HepG2 (cell line): Measurements from ENCODE around the gene MEMO1. TPM values are rescaled to one million over a fixed set of nuclear protein-coding genes. Genes with fewer than 3 reads are reported as not detected.

ENCODE experiments used
- ATAC-seq: fragments of 200-7000 bp; cut with Tn5 transposase; 3 replicates; pipeline ENCODE4 v1.9.1; 2020; ENCODE audit warnings: mild to moderate bottlenecking, moderate library complexity
- BruUV-seq: library from RNA; stranded (reverse); fragments of 400-500 nt; replicated peaks from 2 replicates; lab custom pipeline; 2021; lab: Mats Ljungman, UMichigan
- CTCF ChIA-PET: fragments of 300-600 bp; formaldehyde crosslinking; extraction: SDS; loops from one replicate; lab custom pipeline; 2021; ENCODE audit warnings: low total read pairs, inconsistent platforms, low intra/inter-chr PET ratio; lab: Yijun Ruan, JAX
- POLR2A ChIA-PET: fragments of 350-600 bp; sonication (Branson Sonifier 250); formaldehyde crosslinking; loops from one replicate; lab custom pipeline; 2020; ENCODE audit warnings: antibody characterized with exemption, inconsistent platforms; lab: Yijun Ruan, JAX
- DNase-seq: peaks from one replicate; pipeline ENCODE4 v3.0.0-alpha.2; 2015; ENCODE audit warnings: low spot score
- FAIRE-seq: peaks from 3 replicates; lab custom pipeline; 2011; peaks lifted over from hg19 to GRCh38; lab: Jason Lieb, UNC
- H2AFZ ChIP-seq: one replicate; pipeline ENCODE4 v1.6.1; 2011; ENCODE audit warnings: low read length, inconsistent platforms
- H3K27ac ChIP-seq: fragments of 300-600 bp; 3 replicates; pipeline ENCODE4 v1.8.0; 2011; ENCODE audit warnings: mixed run types, mild to moderate bottlenecking, mixed read lengths, low read length, inconsistent platforms; ENCODE audit not compliant: insufficient read depth; ENCODE audit errors: extremely low read length
- H3K27me3 ChIP-seq, 2 experiments: fragments of 200-600 bp in 1 of 2; 2 replicates in 1 of 2; 3 replicates in 1 of 2; pipeline versions ENCODE4 v1.6.0 to v1.8.0; 2011; ENCODE audit warnings: low read length in 2 of 2, mild to moderate bottlenecking in 2 of 2, moderate library complexity in 2 of 2, inconsistent platforms in 1 of 2; ENCODE audit not compliant: insufficient read depth in 2 of 2, control insufficient read depth in 1 of 2
- H3K36me3 ChIP-seq, 2 experiments: fragments of 200-600 bp in 1 of 2; replicated peaks in 1 of 2; 2 replicates in 1 of 2; 3 replicates in 1 of 2; pipeline versions ENCODE4 v1.5.1 to v1.8.0; 2011; ENCODE audit warnings: low read length in 2 of 2, inconsistent platforms in 1 of 2; ENCODE audit not compliant: insufficient read depth in 2 of 2, control insufficient read depth in 1 of 2
- H3K4me1 ChIP-seq: 2 replicates; pipeline ENCODE4 v1.5.1; 2012; ENCODE audit warnings: low read length, inconsistent platforms; ENCODE audit not compliant: insufficient read depth
- H3K4me2 ChIP-seq: 2 replicates; pipeline ENCODE4 v1.6.0; 2011; ENCODE audit warnings: low read depth, low read length, inconsistent platforms
- H3K4me3 ChIP-seq, 3 experiments: fragments of 200-600 bp in 1 of 3; sonication (generic), shearing (Covaris generic) in 1 of 3; replicated peaks in 1 of 3; 2 replicates each; pipeline ENCODE4 v1.5.1; 2011 to 2016; ENCODE audit warnings: low read length in 3 of 3, inconsistent platforms in 2 of 3, low read depth in 2 of 3, mild to moderate bottlenecking in 2 of 3, control low read depth in 1 of 3, mixed read lengths in 1 of 3; ENCODE audit not compliant: insufficient read depth in 1 of 3
- H3K79me2 ChIP-seq: one replicate; pipeline ENCODE4 v1.6.1; 2011; ENCODE audit warnings: low read length, inconsistent platforms; ENCODE audit not compliant: insufficient read depth
- H3K9ac ChIP-seq: 2 replicates; pipeline ENCODE4 v1.6.0; 2011; ENCODE audit warnings: mild to moderate bottlenecking, low read depth, low read length, inconsistent platforms; ENCODE audit not compliant: insufficient read depth
- H3K9me3 ChIP-seq: 2 replicates; pipeline ENCODE4 v1.5.1; 2012; ENCODE audit warnings: mild to moderate bottlenecking, low read length
- H4K20me1 ChIP-seq: 2 replicates; pipeline ENCODE4 v1.6.0; 2011; ENCODE audit warnings: inconsistent platforms, mild to moderate bottlenecking, low read length, moderate library complexity; ENCODE audit not compliant: insufficient read depth
- BRCA1 ChIP-seq: sonication (generic); formaldehyde crosslinking; IDR thresholded peaks from 2 replicates; pipeline ENCODE4 v1.4.0; 2020; ENCODE audit warnings: missing genetic modification reagents
- HOXD1 ChIP-seq: sonication (generic); formaldehyde crosslinking; IDR thresholded peaks from 2 replicates; pipeline ENCODE4 v1.5.0; 2020; ENCODE audit warnings: missing genetic modification reagents
- SNAPC4 ChIP-seq: sonication (generic); formaldehyde crosslinking; IDR thresholded peaks from 2 replicates; pipeline ENCODE4 v1.4.0; 2020; ENCODE audit warnings: mild to moderate bottlenecking, missing genetic modification reagents
- TOE1 ChIP-seq: sonication (generic); formaldehyde crosslinking; IDR thresholded peaks from 2 replicates; pipeline ENCODE4 v1.4.0; 2020; ENCODE audit warnings: mild to moderate bottlenecking, missing genetic modification reagents
- ZBTB42 ChIP-seq: sonication (generic); formaldehyde crosslinking; IDR thresholded peaks from 2 replicates; pipeline ENCODE4 v1.5.0; 2020; ENCODE audit warnings: mild to moderate bottlenecking, missing genetic modification reagents
- ZNF484 ChIP-seq: sonication (generic); formaldehyde crosslinking; IDR thresholded peaks from 2 replicates; pipeline ENCODE4 v1.5.1; 2020; ENCODE audit warnings: mild to moderate bottlenecking, low read depth, missing genetic modification reagents, borderline replicate concordance
- ZNF557 ChIP-seq: sonication (generic); formaldehyde crosslinking; IDR thresholded peaks from 2 replicates; pipeline ENCODE4 v1.4.0; 2020; ENCODE audit warnings: missing genetic modification reagents
- ZNF576 ChIP-seq: sonication (generic); formaldehyde crosslinking; IDR thresholded peaks from 2 replicates; pipeline ENCODE4 v1.4.0; 2020; ENCODE audit warnings: mild to moderate bottlenecking, missing genetic modification reagents
- WGBS: methylation state at CpG from one replicate; pipeline ENCODE4 v1.1.6; 2017; ENCODE audit warnings: low lambda C conversion rate; 5-methylcytosine and 5-hydroxymethylcytosine counted together
- in situ Hi-C: cut with HindIII; loops from 2 replicates; pipeline ENCODE4 v1.10.0; 2017; ENCODE audit warnings: low pct_unique_long_range_greater_than_20kb; ENCODE audit not compliant: extremely low pct_ligation_motif_present
- intact Hi-C: fragments of 100-400 bp; cut with micrococcal nuclease; formaldehyde crosslinking; loops from one replicate; pipeline ENCODE4 v1.10.0; 2022; ENCODE audit not compliant: unreplicated experiment
- polyA plus RNA-seq, 8 experiments: library from polyadenylated mRNA; depleted of rRNA in 3 of 8; stranded (reverse) in 7 of 8; unstranded in 1 of 8; fragments of >200 nt; fragmentation: Illumina TruSeq in 4 of 8; extraction: Trizol in 4 of 8; gene quantifications; 2 replicates each; pipeline versions ENCODE4 v1.2.1 to v1.2.3, GENCODE V29; 2011 to 2016; ENCODE audit warnings: low read depth in 4 of 8, missing spikeins in 1 of 8, mixed read lengths in 1 of 8; ENCODE audit not compliant: insufficient read depth in 1 of 8
- total RNA-seq, 5 experiments: library from RNA; depleted of rRNA; stranded (reverse); fragments of >200 nt; fragmentation: Illumina TruSeq; extraction: Trizol; gene quantifications; 2 replicates each; pipeline ENCODE4 v1.2.3, GENCODE V29; 2016; ENCODE audit warnings: low read depth in 1 of 5
- TF ChIP-seq, protein P1 (sequence below): sonication (generic); formaldehyde crosslinking; IDR thresholded peaks from 2 replicates; pipeline ENCODE4 v1.4.0; 2020; ENCODE audit warnings: missing genetic modification reagents
- TF ChIP-seq, protein P2 (sequence below): sonication (generic); formaldehyde crosslinking; IDR thresholded peaks from 2 replicates; pipeline ENCODE4 v1.8.1; 2023; ENCODE audit warnings: missing genetic modification reagents, mild to moderate bottlenecking, borderline replicate concordance
- TF ChIP-seq, protein P3 (sequence below): IDR thresholded peaks from 2 replicates; pipeline ENCODE4 v1.6.1; 2016; ENCODE audit warnings: control low read depth

Gene MEMO1
- total and polyA plus RNA-seq, 2 of the 13 experiments (the other 11 are each of a cell fraction or from before 2014, with no cell fraction given), result 69.8 to 81.6 TPM

DNA sequence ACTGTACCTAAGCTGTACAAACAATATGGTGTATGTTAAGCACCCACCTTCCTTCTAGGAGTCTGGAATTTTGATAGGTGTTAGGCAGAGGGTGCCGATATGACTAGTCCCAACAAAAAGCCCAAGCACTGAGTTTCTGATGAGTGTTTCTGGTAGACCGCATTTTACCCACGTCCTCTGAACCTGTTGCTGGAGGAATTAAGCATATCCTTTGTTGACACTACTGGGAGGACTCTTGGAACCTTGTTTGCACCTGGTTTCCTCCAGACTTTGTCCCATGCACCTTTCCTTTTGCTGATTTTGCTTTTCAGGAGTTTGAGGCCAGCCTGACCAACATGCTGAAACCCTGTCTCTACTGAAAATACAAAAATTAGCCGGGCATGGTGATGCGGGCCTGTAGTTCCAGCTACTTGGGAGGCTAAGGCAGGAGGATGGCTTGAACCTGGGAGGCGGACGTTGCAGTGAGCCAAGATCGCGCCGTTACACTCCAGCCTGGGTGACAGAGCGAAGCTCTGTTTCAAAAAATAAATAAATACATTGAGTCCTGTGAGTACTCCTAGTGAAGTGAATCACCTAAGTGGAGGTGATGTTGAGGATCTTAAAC, 41.1 kb upstream of the MEMO1 start:
- 45% methylated on average over 11 of the region's 11 CpGs for WGBS
- CTCF ChIA-PET, result no interaction called here
- TF ChIP-seq BRCA1 (CRISPR knock-in tag), result no peak
- no peak for TF ChIP-seq TOE1
- TF ChIP-seq ZBTB42 (CRISPR knock-in tag), result no peak
- TF ChIP-seq ZNF484 (CRISPR knock-in tag), result no peak
- TF ChIP-seq, protein P1, sequence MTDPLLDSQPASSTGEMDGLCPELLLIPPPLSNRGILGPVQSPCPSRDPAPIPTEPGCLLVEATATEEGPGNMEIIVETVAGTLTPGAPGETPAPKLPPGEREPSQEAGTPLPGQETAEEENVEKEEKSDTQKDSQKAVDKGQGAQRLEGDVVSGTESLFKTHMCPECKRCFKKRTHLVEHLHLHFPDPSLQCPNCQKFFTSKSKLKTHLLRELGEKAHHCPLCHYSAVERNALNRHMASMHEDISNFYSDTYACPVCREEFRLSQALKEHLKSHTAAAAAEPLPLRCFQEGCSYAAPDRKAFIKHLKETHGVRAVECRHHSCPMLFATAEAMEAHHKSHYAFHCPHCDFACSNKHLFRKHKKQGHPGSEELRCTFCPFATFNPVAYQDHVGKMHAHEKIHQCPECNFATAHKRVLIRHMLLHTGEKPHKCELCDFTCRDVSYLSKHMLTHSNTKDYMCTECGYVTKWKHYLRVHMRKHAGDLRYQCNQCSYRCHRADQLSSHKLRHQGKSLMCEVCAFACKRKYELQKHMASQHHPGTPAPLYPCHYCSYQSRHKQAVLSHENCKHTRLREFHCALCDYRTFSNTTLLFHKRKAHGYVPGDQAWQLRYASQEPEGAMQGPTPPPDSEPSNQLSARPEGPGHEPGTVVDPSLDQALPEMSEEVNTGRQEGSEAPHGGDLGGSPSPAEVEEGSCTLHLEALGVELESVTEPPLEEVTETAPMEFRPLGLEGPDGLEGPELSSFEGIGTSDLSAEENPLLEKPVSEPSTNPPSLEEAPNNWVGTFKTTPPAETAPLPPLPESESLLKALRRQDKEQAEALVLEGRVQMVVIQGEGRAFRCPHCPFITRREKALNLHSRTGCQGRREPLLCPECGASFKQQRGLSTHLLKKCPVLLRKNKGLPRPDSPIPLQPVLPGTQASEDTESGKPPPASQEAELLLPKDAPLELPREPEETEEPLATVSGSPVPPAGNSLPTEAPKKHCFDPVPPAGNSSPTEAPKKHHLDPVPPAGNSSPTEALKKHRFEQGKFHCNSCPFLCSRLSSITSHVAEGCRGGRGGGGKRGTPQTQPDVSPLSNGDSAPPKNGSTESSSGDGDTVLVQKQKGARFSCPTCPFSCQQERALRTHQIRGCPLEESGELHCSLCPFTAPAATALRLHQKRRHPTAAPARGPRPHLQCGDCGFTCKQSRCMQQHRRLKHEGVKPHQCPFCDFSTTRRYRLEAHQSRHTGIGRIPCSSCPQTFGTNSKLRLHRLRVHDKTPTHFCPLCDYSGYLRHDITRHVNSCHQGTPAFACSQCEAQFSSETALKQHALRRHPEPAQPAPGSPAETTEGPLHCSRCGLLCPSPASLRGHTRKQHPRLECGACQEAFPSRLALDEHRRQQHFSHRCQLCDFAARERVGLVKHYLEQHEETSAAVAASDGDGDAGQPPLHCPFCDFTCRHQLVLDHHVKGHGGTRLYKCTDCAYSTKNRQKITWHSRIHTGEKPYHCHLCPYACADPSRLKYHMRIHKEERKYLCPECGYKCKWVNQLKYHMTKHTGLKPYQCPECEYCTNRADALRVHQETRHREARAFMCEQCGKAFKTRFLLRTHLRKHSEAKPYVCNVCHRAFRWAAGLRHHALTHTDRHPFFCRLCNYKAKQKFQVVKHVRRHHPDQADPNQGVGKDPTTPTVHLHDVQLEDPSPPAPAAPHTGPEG (CRISPR knock-in tag), result no peak
- TF ChIP-seq HOXD1 (CRISPR knock-in tag), result no peak
- 0 out of 2 replicates have a peak, but pooled peaks have one; percentile 20 for TF ChIP-seq ZNF576 (CRISPR knock-in tag)
- TF ChIP-seq, protein P2, sequence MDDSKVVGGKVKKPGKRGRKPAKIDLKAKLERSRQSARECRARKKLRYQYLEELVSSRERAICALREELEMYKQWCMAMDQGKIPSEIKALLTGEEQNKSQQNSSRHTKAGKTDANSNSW (CRISPR knock-in tag), result no peak
- TF ChIP-seq SNAPC4 (CRISPR knock-in tag), result no peak
- TF ChIP-seq, protein P3, sequence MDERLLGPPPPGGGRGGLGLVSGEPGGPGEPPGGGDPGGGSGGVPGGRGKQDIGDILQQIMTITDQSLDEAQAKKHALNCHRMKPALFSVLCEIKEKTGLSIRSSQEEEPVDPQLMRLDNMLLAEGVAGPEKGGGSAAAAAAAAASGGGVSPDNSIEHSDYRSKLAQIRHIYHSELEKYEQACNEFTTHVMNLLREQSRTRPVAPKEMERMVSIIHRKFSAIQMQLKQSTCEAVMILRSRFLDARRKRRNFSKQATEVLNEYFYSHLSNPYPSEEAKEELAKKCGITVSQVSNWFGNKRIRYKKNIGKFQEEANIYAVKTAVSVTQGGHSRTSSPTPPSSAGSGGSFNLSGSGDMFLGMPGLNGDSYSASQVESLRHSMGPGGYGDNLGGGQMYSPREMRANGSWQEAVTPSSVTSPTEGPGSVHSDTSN (CRISPR knock-in tag), result no peak
- no peak for TF ChIP-seq ZNF557 (CRISPR knock-in tag)

More for the DNA sequence above, 41.1 kb upstream of the MEMO1 start:
- no peaks in the 10 kb centered on the region for H3K79me2 ChIP-seq
- ATAC-seq (peak; percentile 70), FAIRE-seq (no peak), DNase-seq (no peak)
- peaks cover 30% of the 10 kb centered on the region for H3K4me1 ChIP-seq
- H3K9me3 ChIP-seq, result no peaks in the 10 kb centered on the region
- intact Hi-C loops, result no loop called here
- POLR2A ChIA-PET, result interaction anchor here (0.8 to 1.0 kb wide), 2 partner anchors 11 to 12 kb away, joined by 3 to 5 read pairs; partner anchors contain the start of genes DPY30 and SPAST
- H4K20me1 ChIP-seq, result no peaks in the 10 kb centered on the region
- H3K27me3 ChIP-seq, result no peaks in the 10 kb centered on the region
- H3K36me3 ChIP-seq, result no peaks in the 10 kb centered on the region
- peak overlapping the region in 1 of 3 experiments; percentile 3; a peak in 2 of 6 replicates for H3K4me3 ChIP-seq
- in situ Hi-C loops, result no loop called here
- peak overlapping the region; percentile 67 for H2AFZ ChIP-seq
- H3K4me2 ChIP-seq, result peak overlapping the region; percentile 51
- no peak overlapping the region for H3K9ac ChIP-seq
- H3K27ac ChIP-seq, result no peak overlapping the region
- no TSS peak for BruUV-seq
